ENCODE measurements around the gene ZMYM5. TPM values are rescaled to one million over a fixed set of nuclear protein-coding genes. Genes with fewer than 3 reads are reported as not detected.
"Not testable (repeated sequence)": the region's sequence is repeated elsewhere in the genome, so short reads cannot be mapped to it uniquely, and the experiment has no call there.

The ZMYM5 gene
- total RNA-seq, 4 donors from 2014 or later = 6.7 to 39.5 (median 25.4) TPM

GRCh38 chr13:19817510-19818158, 45.8 kb downstream of the ZMYM5 start:
- Histone ChIP-seq H3K27me3 (no peaks in the 10 kb centered on the region), H3K4me1 (no peaks in the 10 kb centered on the region), H3K27ac (no peak overlapping the region), H3K4me3 (no peak overlapping the region), H3K36me3 (no peaks in the 10 kb centered on the region), H3K9me3 (no peaks in the 10 kb centered on the region)
- no peak for DNase-seq
- intact Hi-C loops (cut with DNase I; ENCODE audit: low total_unique reads) = no loop called here
- no peak for TF ChIP-seq POLR2A (IDR thresholded peaks at IDR 0.05)
- TF ChIP-seq, protein P1, sequence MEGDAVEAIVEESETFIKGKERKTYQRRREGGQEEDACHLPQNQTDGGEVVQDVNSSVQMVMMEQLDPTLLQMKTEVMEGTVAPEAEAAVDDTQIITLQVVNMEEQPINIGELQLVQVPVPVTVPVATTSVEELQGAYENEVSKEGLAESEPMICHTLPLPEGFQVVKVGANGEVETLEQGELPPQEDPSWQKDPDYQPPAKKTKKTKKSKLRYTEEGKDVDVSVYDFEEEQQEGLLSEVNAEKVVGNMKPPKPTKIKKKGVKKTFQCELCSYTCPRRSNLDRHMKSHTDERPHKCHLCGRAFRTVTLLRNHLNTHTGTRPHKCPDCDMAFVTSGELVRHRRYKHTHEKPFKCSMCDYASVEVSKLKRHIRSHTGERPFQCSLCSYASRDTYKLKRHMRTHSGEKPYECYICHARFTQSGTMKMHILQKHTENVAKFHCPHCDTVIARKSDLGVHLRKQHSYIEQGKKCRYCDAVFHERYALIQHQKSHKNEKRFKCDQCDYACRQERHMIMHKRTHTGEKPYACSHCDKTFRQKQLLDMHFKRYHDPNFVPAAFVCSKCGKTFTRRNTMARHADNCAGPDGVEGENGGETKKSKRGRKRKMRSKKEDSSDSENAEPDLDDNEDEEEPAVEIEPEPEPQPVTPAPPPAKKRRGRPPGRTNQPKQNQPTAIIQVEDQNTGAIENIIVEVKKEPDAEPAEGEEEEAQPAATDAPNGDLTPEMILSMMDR (IDR thresholded peaks at IDR 0.05) = no peak

GRCh38 chr13:19817106-19817505, 46.3 kb downstream of the ZMYM5 start:
- Histone ChIP-seq H3K27ac (no peak overlapping the region), H3K36me3 (no peaks in the 10 kb centered on the region), H3K9me3 (no peaks in the 10 kb centered on the region), H3K4me3 (no peak overlapping the region), H3K27me3 (no peaks in the 10 kb centered on the region), H3K4me1 (no peaks in the 10 kb centered on the region)
- TF ChIP-seq POLR2A (IDR thresholded peaks at IDR 0.05) = no peak
- TF ChIP-seq, protein P1 (IDR thresholded peaks at IDR 0.05) = no peak
- intact Hi-C loops (cut with DNase I; ENCODE audit: low total_unique reads) = no loop called here
- DNase-seq = no peak

GRCh38 chr13:19815842-19816241, 47.6 kb downstream of the ZMYM5 start:
- DNase-seq; H3K27ac ChIP-seq; H3K9me3 ChIP-seq; intact Hi-C loops (cut with DNase I; ENCODE audit: low total_unique reads); H3K27me3 ChIP-seq; H3K4me3 ChIP-seq; H3K4me1 ChIP-seq; H3K36me3 ChIP-seq: not testable (repeated sequence)

GRCh38 chr13:19810996-19811881, 52.2 kb downstream of the ZMYM5 start:
- Histone ChIP-seq H3K9me3 (no peaks in the 10 kb centered on the region), H3K4me1 (no peaks in the 10 kb centered on the region), H3K4me3 (no peak overlapping the region), H3K27me3 (no peaks in the 10 kb centered on the region), H3K36me3 (no peaks in the 10 kb centered on the region), H3K27ac (no peak overlapping the region)
- no peak for TF ChIP-seq POLR2A (IDR thresholded peaks at IDR 0.05)
- TF ChIP-seq, protein P1 (IDR thresholded peaks at IDR 0.05) = no peak
- intact Hi-C loops (cut with DNase I; ENCODE audit: low total_unique reads) = no loop called here
- no peak for DNase-seq

GRCh38 chr13:19810151-19810550, 53.3 kb downstream of the ZMYM5 start:
- no peaks in the 10 kb centered on the region for H3K27me3 ChIP-seq
- DNase-seq = no peak
- H3K27ac ChIP-seq = no peak overlapping the region
- H3K4me1 ChIP-seq = no peaks in the 10 kb centered on the region
- no peaks in the 10 kb centered on the region for H3K36me3 ChIP-seq
- H3K9me3 ChIP-seq = no peaks in the 10 kb centered on the region
- TF ChIP-seq POLR2A (IDR thresholded peaks at IDR 0.05) = no peak
- TF ChIP-seq, protein P1 (IDR thresholded peaks at IDR 0.05) = no peak
- H3K4me3 ChIP-seq = no peak overlapping the region
- intact Hi-C loops (cut with DNase I; ENCODE audit: low total_unique reads) = no loop called here

All from uterus (tissue), 4 donors.